ENCODE measurements around the gene PDE11A.

The PDE11A gene

DNA sequence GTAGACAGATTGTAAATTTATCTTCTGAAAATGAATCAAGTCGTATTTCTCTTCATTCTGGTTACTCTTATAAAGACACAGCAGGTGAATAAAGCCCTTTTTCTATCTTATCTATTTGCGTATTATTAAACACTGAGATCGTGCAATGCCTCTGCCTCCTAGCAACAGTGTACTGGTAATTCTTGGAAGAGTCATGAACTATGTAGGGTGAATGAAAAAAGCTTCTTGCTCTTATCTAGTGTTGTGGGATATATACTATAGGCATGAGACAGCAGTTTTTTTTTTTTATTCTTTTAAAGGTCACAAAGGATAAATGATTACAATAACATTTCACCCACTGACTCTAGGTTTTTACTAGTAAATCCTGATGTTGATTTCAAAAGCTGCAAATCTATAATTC, 324.2 kb downstream of the PDE11A start:
- H3K9me3 ChIP-seq (ENCODE audit: insufficient read depth, low read length), result no peaks in the 10 kb centered on the region
- TF ChIP-seq, protein P1, sequence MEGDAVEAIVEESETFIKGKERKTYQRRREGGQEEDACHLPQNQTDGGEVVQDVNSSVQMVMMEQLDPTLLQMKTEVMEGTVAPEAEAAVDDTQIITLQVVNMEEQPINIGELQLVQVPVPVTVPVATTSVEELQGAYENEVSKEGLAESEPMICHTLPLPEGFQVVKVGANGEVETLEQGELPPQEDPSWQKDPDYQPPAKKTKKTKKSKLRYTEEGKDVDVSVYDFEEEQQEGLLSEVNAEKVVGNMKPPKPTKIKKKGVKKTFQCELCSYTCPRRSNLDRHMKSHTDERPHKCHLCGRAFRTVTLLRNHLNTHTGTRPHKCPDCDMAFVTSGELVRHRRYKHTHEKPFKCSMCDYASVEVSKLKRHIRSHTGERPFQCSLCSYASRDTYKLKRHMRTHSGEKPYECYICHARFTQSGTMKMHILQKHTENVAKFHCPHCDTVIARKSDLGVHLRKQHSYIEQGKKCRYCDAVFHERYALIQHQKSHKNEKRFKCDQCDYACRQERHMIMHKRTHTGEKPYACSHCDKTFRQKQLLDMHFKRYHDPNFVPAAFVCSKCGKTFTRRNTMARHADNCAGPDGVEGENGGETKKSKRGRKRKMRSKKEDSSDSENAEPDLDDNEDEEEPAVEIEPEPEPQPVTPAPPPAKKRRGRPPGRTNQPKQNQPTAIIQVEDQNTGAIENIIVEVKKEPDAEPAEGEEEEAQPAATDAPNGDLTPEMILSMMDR (IDR thresholded peaks at IDR 0.05; ENCODE audit: insufficient read depth, low read length, poor library complexity, severe bottlenecking), result no peak
- no peak for TF ChIP-seq EZH2phosphoT487 (conservative IDR thresholded peaks at IDR 0.05; ENCODE audit: low read length)
- H4K20me1 ChIP-seq (ENCODE audit: low read depth, low read length), result no peaks in the 10 kb centered on the region
- H3K36me3 ChIP-seq (ENCODE audit: low read length), result no peaks in the 10 kb centered on the region
- H3F3A ChIP-seq (ENCODE audit: insufficient read depth), result no peaks in the 10 kb centered on the region
- no peaks in the 10 kb centered on the region for H3K9me2 ChIP-seq (replicated peaks; ENCODE audit: insufficient read depth, low read length)
- no peaks in the 10 kb centered on the region for H3K27me3 ChIP-seq (ENCODE audit: low read length)
- H3K9ac ChIP-seq (ENCODE audit: low read length), result no peak overlapping the region
- H3K27ac ChIP-seq (ENCODE audit: low read depth, low read length), result no peak overlapping the region
- H3K4me3 ChIP-seq (ENCODE audit: insufficient read depth, low read length, poor library complexity, severe bottlenecking), result no peak overlapping the region
- H2AFZ ChIP-seq (ENCODE audit: low read depth, low read length, severe bottlenecking), result no peak overlapping the region
- no peak overlapping the region for H3K4me2 ChIP-seq (ENCODE audit: low read depth, low read length, poor library complexity, severe bottlenecking)
- no peaks in the 10 kb centered on the region for H3K79me2 ChIP-seq (ENCODE audit: insufficient read depth, low read length)

DNA sequence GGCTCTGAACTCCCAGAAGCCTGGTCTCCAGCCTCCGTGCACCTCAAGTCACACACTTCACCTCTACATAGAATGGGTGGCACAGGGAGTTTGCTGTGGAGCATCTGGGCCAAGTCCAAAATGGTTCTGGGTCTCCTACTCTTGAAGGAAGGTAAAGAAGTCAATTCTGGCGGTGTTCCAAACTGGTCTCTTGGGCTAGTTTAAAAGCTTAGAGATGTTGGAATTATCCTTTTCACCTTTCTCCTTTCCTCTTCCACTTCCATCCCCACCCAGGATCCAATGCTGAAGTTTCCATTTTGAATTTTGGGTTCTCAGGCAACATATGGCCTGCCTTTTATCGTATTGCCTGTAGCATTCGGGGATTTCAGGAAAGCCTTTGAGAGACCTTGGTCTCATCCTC, 325.2 kb downstream of the PDE11A start:
- no peak overlapping the region for H3K9ac ChIP-seq (ENCODE audit: low read length)
- H2AFZ ChIP-seq (ENCODE audit: low read depth, low read length, severe bottlenecking), result no peak overlapping the region
- H3K4me2 ChIP-seq (ENCODE audit: low read depth, low read length, poor library complexity, severe bottlenecking), result no peak overlapping the region
- no peaks in the 10 kb centered on the region for H3K79me2 ChIP-seq (ENCODE audit: insufficient read depth, low read length)
- no peak overlapping the region for H3K27ac ChIP-seq (ENCODE audit: low read depth, low read length)
- H3K9me2 ChIP-seq (replicated peaks; ENCODE audit: insufficient read depth, low read length), result no peaks in the 10 kb centered on the region
- H3F3A ChIP-seq (ENCODE audit: insufficient read depth), result no peaks in the 10 kb centered on the region
- H3K27me3 ChIP-seq (ENCODE audit: low read length), result no peaks in the 10 kb centered on the region
- H3K9me3 ChIP-seq (ENCODE audit: insufficient read depth, low read length), result no peaks in the 10 kb centered on the region
- H3K36me3 ChIP-seq (ENCODE audit: low read length), result no peaks in the 10 kb centered on the region
- no peak overlapping the region for H3K4me3 ChIP-seq (ENCODE audit: insufficient read depth, low read length, poor library complexity, severe bottlenecking)
- TF ChIP-seq, protein P1 (IDR thresholded peaks at IDR 0.05; ENCODE audit: insufficient read depth, low read length, poor library complexity, severe bottlenecking), result no peak
- no peaks in the 10 kb centered on the region for H4K20me1 ChIP-seq (ENCODE audit: low read depth, low read length)

DNA sequence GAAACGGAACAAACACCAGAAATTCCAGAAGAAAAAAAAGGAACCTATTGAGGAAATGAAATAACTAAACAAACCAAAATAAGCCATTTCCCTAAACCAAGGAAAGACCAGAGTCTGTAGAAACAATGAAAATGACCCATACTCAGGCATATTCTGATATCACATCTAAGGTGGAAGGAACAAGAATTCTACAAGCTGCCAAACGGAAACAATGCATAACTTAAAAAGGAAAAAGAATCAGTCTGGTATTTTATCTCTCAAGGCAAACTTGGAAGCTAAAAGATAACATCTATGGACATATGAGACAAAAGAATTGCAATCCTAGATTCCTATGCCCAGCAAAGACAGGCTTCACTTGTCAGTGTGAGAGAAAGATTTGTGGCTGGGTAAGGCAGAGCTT, 326.2 kb downstream of the PDE11A start:
- no peak overlapping the region for H3K4me2 ChIP-seq (ENCODE audit: low read depth, low read length, poor library complexity, severe bottlenecking)
- H4K20me1 ChIP-seq (ENCODE audit: low read depth, low read length), result no peaks in the 10 kb centered on the region
- H3K9ac ChIP-seq (ENCODE audit: low read length), result no peak overlapping the region
- H3K36me3 ChIP-seq (ENCODE audit: low read length), result no peaks in the 10 kb centered on the region
- H3K27ac ChIP-seq (ENCODE audit: low read depth, low read length), result no peak overlapping the region
- H3K4me3 ChIP-seq (ENCODE audit: insufficient read depth, low read length, poor library complexity, severe bottlenecking), result no peak overlapping the region
- no peaks in the 10 kb centered on the region for H3K79me2 ChIP-seq (ENCODE audit: insufficient read depth, low read length)
- H3F3A ChIP-seq (ENCODE audit: insufficient read depth), result no peaks in the 10 kb centered on the region
- no peak for TF ChIP-seq EZH2phosphoT487 (conservative IDR thresholded peaks at IDR 0.05; ENCODE audit: low read length)
- TF ChIP-seq, protein P1 (IDR thresholded peaks at IDR 0.05; ENCODE audit: insufficient read depth, low read length, poor library complexity, severe bottlenecking), result no peak
- no peaks in the 10 kb centered on the region for H3K27me3 ChIP-seq (ENCODE audit: low read length)
- no peaks in the 10 kb centered on the region for H3K9me3 ChIP-seq (ENCODE audit: insufficient read depth, low read length)
- no peaks in the 10 kb centered on the region for H3K9me2 ChIP-seq (replicated peaks; ENCODE audit: insufficient read depth, low read length)
- H2AFZ ChIP-seq (ENCODE audit: low read depth, low read length, severe bottlenecking), result no peak overlapping the region

DNA sequence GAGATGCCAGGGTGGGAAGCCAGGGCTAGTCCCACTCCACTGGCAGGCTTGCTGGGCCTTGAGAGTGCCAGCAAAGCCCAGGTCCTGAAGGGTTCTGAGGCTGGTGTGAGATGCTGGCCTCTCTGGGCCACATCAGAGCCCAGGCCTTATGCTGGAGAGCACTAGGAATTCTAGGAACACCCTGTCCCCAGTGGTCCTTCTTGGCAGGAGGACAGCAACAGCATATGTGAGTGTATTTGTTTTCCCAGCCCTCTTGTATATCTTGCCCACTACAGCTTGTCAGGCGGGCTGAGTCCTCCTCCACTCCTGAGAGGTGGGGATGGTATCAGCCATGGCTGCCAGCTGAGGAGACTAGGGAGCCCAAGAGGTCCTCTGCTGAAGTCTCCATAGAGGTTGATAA, 327.0 kb downstream of the PDE11A start:
- H3K4me3 ChIP-seq (ENCODE audit: insufficient read depth, low read length, poor library complexity, severe bottlenecking), result no peak overlapping the region
- H2AFZ ChIP-seq (ENCODE audit: low read depth, low read length, severe bottlenecking), result no peak overlapping the region
- H3K9me3 ChIP-seq (ENCODE audit: insufficient read depth, low read length), result no peaks in the 10 kb centered on the region
- H3F3A ChIP-seq (ENCODE audit: insufficient read depth), result no peaks in the 10 kb centered on the region
- H3K36me3 ChIP-seq (ENCODE audit: low read length), result no peaks in the 10 kb centered on the region
- no peaks in the 10 kb centered on the region for H3K79me2 ChIP-seq (ENCODE audit: insufficient read depth, low read length)
- H3K27me3 ChIP-seq (ENCODE audit: low read length), result no peaks in the 10 kb centered on the region
- H3K27ac ChIP-seq (ENCODE audit: low read depth, low read length), result no peak overlapping the region
- H3K9me2 ChIP-seq (replicated peaks; ENCODE audit: insufficient read depth, low read length), result no peaks in the 10 kb centered on the region
- TF ChIP-seq EZH2phosphoT487 (conservative IDR thresholded peaks at IDR 0.05; ENCODE audit: low read length), result no peak
- TF ChIP-seq, protein P1 (IDR thresholded peaks at IDR 0.05; ENCODE audit: insufficient read depth, low read length, poor library complexity, severe bottlenecking), result no peak
- no peak overlapping the region for H3K9ac ChIP-seq (ENCODE audit: low read length)
- H3K4me2 ChIP-seq (ENCODE audit: low read depth, low read length, poor library complexity, severe bottlenecking), result no peak overlapping the region
- no peaks in the 10 kb centered on the region for H4K20me1 ChIP-seq (ENCODE audit: low read depth, low read length)

Data from SU-DHL-6 (cell line).